GM21447 (cell line): ENCODE results near the gene CFAP77.

Source experiments
- ATAC-seq: cut with Tn5 transposase; IDR thresholded peaks from one replicate; pipeline ENCODE4 v1.9.1; 2021; ENCODE audit not compliant: unreplicated experiment

The CFAP77 gene

GRCh38 chr9:132407196-132407595 is 2.8 kb upstream of the CFAP77 start:
- no peak for ATAC-seq

GRCh38 chr9:132408521-132408920 is 1.5 kb upstream of the CFAP77 start:
- ATAC-seq: no peak

- no peak for ATAC-seq
These were observed 631 bp downstream of the CFAP77 start for GRCh38 chr9:132410642-132411041.

GRCh38 chr9:132411091-132411508 is 1.1 kb downstream of the CFAP77 start:
- ATAC-seq: peak; percentile 39

GRCh38 chr9:132412089-132412488 is 2.1 kb downstream of the CFAP77 start:
- ATAC-seq: no peak

- ATAC-seq: no peak
These were observed 3.9 kb downstream of the CFAP77 start for GRCh38 chr9:132413926-132414325.

GRCh38 chr9:132414731-132415130 is 4.7 kb downstream of the CFAP77 start:
- ATAC-seq: no peak

GRCh38 chr9:132415181-132415580 is 5.2 kb downstream of the CFAP77 start:
- no peak for ATAC-seq

GRCh38 chr9:132418726-132419363 is 8.8 kb downstream of the CFAP77 start:
- ATAC-seq: no peak

GRCh38 chr9:132422574-132422973 is 12.6 kb downstream of the CFAP77 start:
- no peak for ATAC-seq

GRCh38 chr9:132423503-132423902 is 13.5 kb downstream of the CFAP77 start:
- no peak for ATAC-seq

GRCh38 chr9:132424857-132425674 is 15.1 kb downstream of the CFAP77 start:
- ATAC-seq: no peak

GRCh38 chr9:132425675-132426062 is 15.7 kb downstream of the CFAP77 start:
- ATAC-seq: no peak

GRCh38 chr9:132426639-132427414 is 16.8 kb downstream of the CFAP77 start:
- no peak for ATAC-seq

GRCh38 chr9:132430998-132431397 is 21.0 kb downstream of the CFAP77 start:
- ATAC-seq: no peak

- no peak for ATAC-seq
These were observed 24.9 kb downstream of the CFAP77 start for GRCh38 chr9:132434881-132435280.

GRCh38 chr9:132439153-132439552 is 29.1 kb downstream of the CFAP77 start:
- no peak for ATAC-seq

GRCh38 chr9:132440735-132441134 is 30.7 kb downstream of the CFAP77 start:
- ATAC-seq: no peak

GRCh38 chr9:132441404-132441803 is 31.4 kb downstream of the CFAP77 start:
- no peak for ATAC-seq

- ATAC-seq: no peak
These were observed 34.1 kb downstream of the CFAP77 start for GRCh38 chr9:132443951-132444607.

- ATAC-seq: no peak
These were observed 36.9 kb downstream of the CFAP77 start for GRCh38 chr9:132446887-132447286.
